DLD1 (cell line): ENCODE measurements around the gene TNFRSF9.

Experiments used
- in situ Hi-C: cut with HindIII; loops from 2 replicates; pipeline ENCODE4 v1.10.0; 2017; ENCODE audit warnings: low sequenced_read_pairs

Gene TNFRSF9

GRCh38 chr1:7879228-7879627, 61.4 kb downstream of the TNFRSF9 start:
- in situ Hi-C loops = no loop called here

GRCh38 chr1:7878027-7878426, 62.6 kb downstream of the TNFRSF9 start:
- in situ Hi-C loops = no loop called here

- in situ Hi-C loops = no loop called here
Observed at GRCh38 chr1:7873801-7874795, 66.5 kb downstream of the TNFRSF9 start.

DNA sequence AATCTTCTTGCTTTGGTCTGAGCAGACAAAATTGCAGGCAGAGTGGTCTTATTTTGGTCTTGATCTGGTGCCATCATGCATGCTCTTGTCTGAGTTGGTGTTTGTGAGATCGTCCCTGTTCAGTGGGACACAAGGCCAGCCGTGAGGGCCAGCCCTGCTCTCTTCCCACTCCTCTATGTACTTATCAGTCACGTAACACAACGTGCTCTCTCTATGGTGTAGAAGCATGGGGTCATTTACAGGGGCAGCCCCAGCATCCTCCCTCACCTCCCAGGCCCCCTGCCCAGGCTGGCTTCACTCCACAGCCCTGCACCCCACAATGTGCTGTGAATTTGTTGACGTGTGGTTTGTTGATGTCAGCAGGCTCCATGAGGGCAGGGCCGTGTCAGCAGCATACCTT, 69.5 kb downstream of the TNFRSF9 start:
- in situ Hi-C loops = no loop called here

GRCh38 chr1:7869136-7869920, 71.3 kb downstream of the TNFRSF9 start:
- in situ Hi-C loops = no loop called here

DNA sequence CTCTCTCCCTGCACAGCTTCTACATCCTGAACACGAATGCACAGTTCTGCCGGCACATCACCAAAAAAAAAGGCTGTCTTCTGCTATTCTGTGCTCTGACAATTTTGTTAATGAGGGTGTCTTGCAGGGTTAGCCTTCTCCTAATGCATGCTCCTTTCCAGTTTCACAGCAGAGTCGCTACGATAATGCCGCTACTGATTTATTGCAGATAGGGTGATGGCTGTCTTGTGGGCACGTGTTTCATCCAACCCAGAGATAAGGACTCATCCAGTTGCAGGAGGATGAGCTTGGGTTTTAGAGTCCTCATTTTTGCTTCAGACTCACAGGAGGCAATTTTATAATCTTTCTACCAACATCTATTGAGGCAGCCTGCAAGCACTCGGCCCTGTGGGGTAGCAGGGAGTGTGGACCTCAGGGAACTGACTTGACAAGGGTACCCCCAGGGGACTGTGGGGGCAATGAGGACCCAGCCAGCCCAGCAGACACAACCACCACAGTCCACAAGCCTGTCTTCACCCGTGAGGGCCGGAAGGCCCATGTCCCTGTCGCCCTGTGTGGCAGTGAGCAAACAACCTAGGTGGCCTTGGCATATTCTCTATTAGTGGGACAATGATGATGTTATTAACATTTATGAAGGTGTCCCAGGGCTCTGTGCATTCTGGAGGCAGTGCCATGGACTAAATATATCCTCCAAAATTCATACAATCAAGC, 72.4 kb downstream of the TNFRSF9 start:
- in situ Hi-C loops = no loop called here

DNA sequence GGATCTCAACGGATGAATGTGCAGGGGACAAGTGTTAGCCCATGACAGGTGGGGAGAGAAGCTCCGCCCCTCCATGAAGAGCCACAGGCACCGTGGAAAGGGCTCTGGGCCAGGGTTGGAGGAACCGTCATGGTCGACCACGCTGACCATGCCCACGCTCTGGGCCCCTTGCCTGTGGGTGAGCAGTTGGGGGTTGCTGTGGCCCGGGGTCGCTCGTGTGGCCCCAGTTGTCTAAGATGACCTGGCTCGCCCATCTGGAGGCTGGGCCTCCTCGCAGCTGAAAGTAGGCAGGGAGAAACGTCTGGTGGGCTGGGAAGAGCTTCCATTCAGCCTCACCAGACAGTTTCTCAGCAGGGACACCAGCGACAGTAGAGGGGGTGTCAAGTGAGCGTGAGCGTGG, 74.7 kb downstream of the TNFRSF9 start:
- in situ Hi-C loops = no loop called here
